ENCODE measurements around the gene LRP8. TPM values are rescaled to one million over a fixed set of nuclear protein-coding genes. Genes with fewer than 3 reads are reported as not detected.

Gene LRP8
- total RNA-seq, 1 donor from 2014 or later: 21.1 TPM

- Histone ChIP-seq H3K4me3 (no peak overlapping the region), H3K27ac (no peak overlapping the region), H3K9me3 (no peaks in the 10 kb centered on the region), H3K27me3 (no peaks in the 10 kb centered on the region), H3K36me3 (no peaks in the 10 kb centered on the region), H3K4me1 (peaks cover 10% of the 10 kb centered on the region)
- intact Hi-C loops (cut with DNase I): no loop called here
- TF ChIP-seq POLR2AphosphoS5 (IDR thresholded peaks at IDR 0.05; ENCODE audit: insufficient read depth in 1 of 2, low read depth in 1 of 2) (no peak), POLR2A (IDR thresholded peaks at IDR 0.05) (no peak)
- TF ChIP-seq, protein P1, sequence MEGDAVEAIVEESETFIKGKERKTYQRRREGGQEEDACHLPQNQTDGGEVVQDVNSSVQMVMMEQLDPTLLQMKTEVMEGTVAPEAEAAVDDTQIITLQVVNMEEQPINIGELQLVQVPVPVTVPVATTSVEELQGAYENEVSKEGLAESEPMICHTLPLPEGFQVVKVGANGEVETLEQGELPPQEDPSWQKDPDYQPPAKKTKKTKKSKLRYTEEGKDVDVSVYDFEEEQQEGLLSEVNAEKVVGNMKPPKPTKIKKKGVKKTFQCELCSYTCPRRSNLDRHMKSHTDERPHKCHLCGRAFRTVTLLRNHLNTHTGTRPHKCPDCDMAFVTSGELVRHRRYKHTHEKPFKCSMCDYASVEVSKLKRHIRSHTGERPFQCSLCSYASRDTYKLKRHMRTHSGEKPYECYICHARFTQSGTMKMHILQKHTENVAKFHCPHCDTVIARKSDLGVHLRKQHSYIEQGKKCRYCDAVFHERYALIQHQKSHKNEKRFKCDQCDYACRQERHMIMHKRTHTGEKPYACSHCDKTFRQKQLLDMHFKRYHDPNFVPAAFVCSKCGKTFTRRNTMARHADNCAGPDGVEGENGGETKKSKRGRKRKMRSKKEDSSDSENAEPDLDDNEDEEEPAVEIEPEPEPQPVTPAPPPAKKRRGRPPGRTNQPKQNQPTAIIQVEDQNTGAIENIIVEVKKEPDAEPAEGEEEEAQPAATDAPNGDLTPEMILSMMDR (IDR thresholded peaks at IDR 0.05): no peak
- no peak for DNase-seq (ENCODE audit: extremely low spot score in 2 of 2)
These were observed 22.2 kb downstream of the LRP8 start for GRCh38 chr1:53305650-53306049.

DNA sequence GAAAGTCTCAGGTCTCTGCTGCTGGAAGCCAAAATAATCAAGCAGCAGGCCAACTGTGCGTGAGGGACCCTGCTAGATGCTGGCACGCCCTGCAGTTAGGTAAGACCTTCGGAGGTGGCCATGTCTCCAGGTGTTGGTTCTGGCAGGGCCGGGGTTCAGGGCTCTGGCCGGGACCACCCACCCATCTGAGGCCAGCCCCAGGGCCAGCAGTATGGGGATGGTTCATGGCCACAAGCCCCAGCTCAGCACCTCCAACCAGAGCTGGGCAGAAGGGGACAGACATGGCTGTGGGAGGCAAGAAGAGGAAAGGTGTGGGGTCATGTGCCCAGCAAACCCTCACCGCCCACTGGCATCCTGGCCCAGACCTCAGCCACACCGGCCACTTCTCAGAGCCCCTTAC lies 23.3 kb downstream of the LRP8 start:
- Histone ChIP-seq H3K27ac (no peak overlapping the region), H3K4me3 (no peak overlapping the region), H3K4me1 (peaks cover 10% of the 10 kb centered on the region), H3K36me3 (no peaks in the 10 kb centered on the region), H3K9me3 (no peaks in the 10 kb centered on the region), H3K27me3 (no peaks in the 10 kb centered on the region)
- TF ChIP-seq POLR2AphosphoS5 (IDR thresholded peaks at IDR 0.05; ENCODE audit: insufficient read depth in 1 of 2, low read depth in 1 of 2): no peak
- TF ChIP-seq, protein P1 (IDR thresholded peaks at IDR 0.05): no peak
- no peak for TF ChIP-seq POLR2A (IDR thresholded peaks at IDR 0.05)
- intact Hi-C loops (cut with DNase I): no loop called here
- no peak for DNase-seq (ENCODE audit: extremely low spot score in 2 of 2)

GRCh38 chr1:53303726-53304515 lies 23.9 kb downstream of the LRP8 start:
- Histone ChIP-seq H3K9me3 (no peaks in the 10 kb centered on the region), H3K4me3 (no peak overlapping the region), H3K36me3 (no peaks in the 10 kb centered on the region), H3K27me3 (no peaks in the 10 kb centered on the region), H3K4me1 (peaks cover 10% of the 10 kb centered on the region), H3K27ac (no peak overlapping the region)
- TF ChIP-seq, protein P1 (IDR thresholded peaks at IDR 0.05): no peak
- no peak for TF ChIP-seq POLR2A (IDR thresholded peaks at IDR 0.05)
- TF ChIP-seq POLR2AphosphoS5 (IDR thresholded peaks at IDR 0.05; ENCODE audit: insufficient read depth in 1 of 2, low read depth in 1 of 2): no peak
- DNase-seq (ENCODE audit: extremely low spot score in 2 of 2): no peak
- intact Hi-C loops (cut with DNase I): no loop called here

DNA sequence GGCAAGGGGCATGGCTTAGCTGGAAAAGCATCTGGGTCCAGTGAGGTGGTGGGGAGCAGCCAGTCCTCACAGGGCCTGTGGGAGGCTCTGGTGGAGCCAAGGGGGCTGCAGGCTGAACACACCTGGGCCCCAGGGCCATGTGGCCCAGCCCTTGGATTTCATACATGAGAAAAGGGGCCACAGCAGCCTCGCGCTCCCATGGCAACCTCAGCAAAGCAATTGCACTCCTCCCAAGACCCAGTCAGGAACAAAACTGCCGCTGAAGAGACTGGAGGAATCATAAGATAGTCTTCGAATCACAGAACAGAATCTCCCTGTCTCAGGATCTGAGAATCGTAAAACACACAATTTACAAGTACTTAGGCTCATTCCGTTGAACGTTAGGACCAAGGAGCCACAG lies 24.6 kb downstream of the LRP8 start:
- DNase-seq (ENCODE audit: extremely low spot score in 2 of 2): no peak
- H3K4me3 ChIP-seq: no peak overlapping the region
- H3K27me3 ChIP-seq: no peaks in the 10 kb centered on the region
- no peaks in the 10 kb centered on the region for H3K36me3 ChIP-seq
- H3K4me1 ChIP-seq: peaks cover 10% of the 10 kb centered on the region
- intact Hi-C loops (cut with DNase I): no loop called here
- H3K9me3 ChIP-seq: no peaks in the 10 kb centered on the region
- H3K27ac ChIP-seq: no peak overlapping the region
- TF ChIP-seq POLR2A (IDR thresholded peaks at IDR 0.05) (no peak), POLR2AphosphoS5 (IDR thresholded peaks at IDR 0.05; ENCODE audit: insufficient read depth in 1 of 2, low read depth in 1 of 2) (no peak)
- TF ChIP-seq, protein P1 (IDR thresholded peaks at IDR 0.05): no peak

GRCh38 chr1:53299233-53299632 lies 28.6 kb downstream of the LRP8 start:
- intact Hi-C loops (cut with DNase I): no loop called here
- Histone ChIP-seq H3K36me3 (no peaks in the 10 kb centered on the region), H3K27ac (no peak overlapping the region), H3K4me3 (no peak overlapping the region), H3K9me3 (no peaks in the 10 kb centered on the region), H3K27me3 (no peaks in the 10 kb centered on the region), H3K4me1 (peaks cover 24% of the 10 kb centered on the region)
- no peak for TF ChIP-seq POLR2A (IDR thresholded peaks at IDR 0.05)
- TF ChIP-seq, protein P1 (IDR thresholded peaks at IDR 0.05): no peak
- no peak for TF ChIP-seq POLR2AphosphoS5 (IDR thresholded peaks at IDR 0.05; ENCODE audit: insufficient read depth in 1 of 2, low read depth in 1 of 2)
- DNase-seq (ENCODE audit: extremely low spot score in 2 of 2): no peak
